Lower leg skin (tissue), 3 donors: Measurements from ENCODE around the gene MPZL1.

Source experiments
- CTCF ChIP-seq, 3 donors: fragments of 450-650 bp; IDR thresholded peaks; one replicate each; pipeline ENCODE4 v1.5.1; 2016; ENCODE audit warnings: antibody characterized with exemption in 3 of 3, mild to moderate bottlenecking in 3 of 3, moderate library complexity in 2 of 3
- POLR2A ChIP-seq, 2 donors: fragments of 450-650 bp; IDR thresholded peaks; one replicate each; pipeline ENCODE4 v1.6.1; 2016 to 2017; ENCODE audit warnings: antibody characterized with exemption in 2 of 2, mild to moderate bottlenecking in 1 of 2, moderate library complexity in 1 of 2

- TF ChIP-seq POLR2A (IDR thresholded peaks at IDR 0.05) (no peak), CTCF (IDR thresholded peaks at IDR 0.05) (no peak)
Measured at GRCh38 chr1:167824163-167824794, 102.5 kb downstream of the MPZL1 start.
